ENCODE measurements around the gene ALG14. TPM values are rescaled to one million over a fixed set of nuclear protein-coding genes. Genes with fewer than 3 reads are reported as not detected.
A peak's percentile ranks its signal among the peaks of the same experiment; 100 is the strongest.

Gene ALG14
- total and polyA plus RNA-seq, 7 donors = 0.55 to 2.7 (median 1.8) TPM

DNA sequence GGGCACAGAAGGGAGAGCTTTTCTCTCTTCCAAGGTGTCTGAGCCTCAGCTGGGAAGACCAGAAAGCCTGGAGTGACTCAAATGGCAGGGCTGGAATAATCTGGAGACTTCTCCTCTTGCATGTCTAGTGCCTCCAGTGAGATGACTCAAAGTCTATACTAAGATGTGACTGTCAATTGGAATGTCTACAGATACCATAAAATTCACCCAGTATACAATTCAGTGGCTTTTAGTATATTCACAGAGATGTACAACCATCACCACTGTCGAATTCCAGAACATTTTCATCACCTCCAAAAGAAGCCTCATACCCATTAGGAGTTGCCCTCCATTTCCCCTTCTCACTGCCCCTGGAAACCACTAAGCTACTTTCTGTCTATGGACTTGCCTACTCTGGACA lies 97.9 kb downstream of the ALG14 start:
- TF ChIP-seq POLR2AphosphoS5 (IDR thresholded peaks at IDR 0.05) = no peak
- no peak for TF ChIP-seq POLR2A (IDR thresholded peaks at IDR 0.05)
- no peak for TF ChIP-seq EP300 (IDR thresholded peaks at IDR 0.05)
- no peak for TF ChIP-seq CTCF (IDR thresholded peaks at IDR 0.05)
- intact Hi-C loops (cut with DNase I) = no loop called here
- DNase-seq = no peak
- H3K4me3 ChIP-seq = no peak overlapping the region
- H3K9me3 ChIP-seq = no peaks in the 10 kb centered on the region
- H3K27ac ChIP-seq = peak overlapping the region in 1 of 4 donors; percentile 54
- 85 to 89% methylated on average over 1 of the region's 1 CpG for WGBS, 2 donors
- H3K27me3 ChIP-seq = no peaks in the 10 kb centered on the region
- H3K4me1 ChIP-seq = no peaks in the 10 kb centered on the region
- no peaks in the 10 kb centered on the region for H3K36me3 ChIP-seq

DNA sequence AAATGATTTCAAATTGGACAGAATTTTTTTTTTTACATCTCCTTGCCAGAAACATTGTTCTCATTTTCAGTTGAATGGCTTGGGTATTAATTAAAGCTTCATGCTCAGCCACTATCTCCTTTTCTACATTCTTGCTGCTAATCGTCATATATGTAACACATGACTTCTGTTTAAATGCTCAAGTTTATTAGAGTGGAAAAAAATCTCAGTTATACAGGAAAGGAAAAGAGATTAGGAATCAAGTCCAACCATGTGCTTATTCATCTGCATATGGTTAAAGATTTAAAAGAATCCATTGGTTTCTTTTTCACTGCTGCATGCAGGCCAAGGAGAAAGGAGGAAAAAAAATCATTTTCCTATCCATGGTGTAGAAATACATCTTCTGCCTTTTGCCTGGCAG lies 98.5 kb downstream of the ALG14 start:
- H3K4me3 ChIP-seq = no peak overlapping the region
- no peaks in the 10 kb centered on the region for H3K9me3 ChIP-seq
- intact Hi-C loops (cut with DNase I) = no loop called here
- no peaks in the 10 kb centered on the region for H3K27me3 ChIP-seq
- no peaks in the 10 kb centered on the region for H3K4me1 ChIP-seq
- WGBS, 2 donors = 66 to 79% methylated on average over 1 of the region's 1 CpG
- no peak for DNase-seq
- no peaks in the 10 kb centered on the region for H3K36me3 ChIP-seq
- TF ChIP-seq CTCF (IDR thresholded peaks at IDR 0.05) (no peak), POLR2AphosphoS5 (IDR thresholded peaks at IDR 0.05) (no peak)
- H3K27ac ChIP-seq = peak overlapping the region in 2 of 4 donors; percentile 4 to 54

GRCh38 chr1:94973309-94973922 lies 99.3 kb downstream of the ALG14 start:
- H3K27ac ChIP-seq = peak overlapping the region; percentile 4 to 54 (median 31)
- intact Hi-C loops (cut with DNase I) = no loop called here

DNA sequence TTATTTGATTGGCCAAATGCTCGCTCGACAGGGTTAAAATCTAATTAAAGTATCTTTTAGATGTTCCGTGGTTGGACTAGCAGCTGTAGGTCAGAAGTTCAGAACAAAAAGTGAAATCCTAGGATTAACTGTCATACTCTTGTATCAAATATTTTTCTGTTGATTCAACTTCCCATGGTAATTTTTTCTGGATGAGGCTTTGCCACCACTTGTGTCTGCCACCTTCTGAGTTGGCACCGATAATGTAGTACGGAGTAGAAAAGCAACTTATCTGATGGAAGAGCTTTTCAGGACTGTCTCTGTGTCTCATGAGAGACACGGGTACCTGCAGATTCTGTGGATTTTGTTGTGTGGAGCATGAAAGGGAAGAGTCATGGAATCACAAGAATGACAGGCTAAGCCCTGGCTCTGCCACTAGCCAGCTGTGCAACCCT lies 101.2 kb downstream of the ALG14 start:
- H3K27ac ChIP-seq = peak overlapping the region in 1 of 4 donors; percentile 13
- no peaks in the 10 kb centered on the region for H3K36me3 ChIP-seq
- no peaks in the 10 kb centered on the region for H3K9me3 ChIP-seq
- DNase-seq = no peak
- intact Hi-C loops (cut with DNase I) = no loop called here
- H3K27me3 ChIP-seq = no peaks in the 10 kb centered on the region
- H3K4me1 ChIP-seq = no peaks in the 10 kb centered on the region
- no peak overlapping the region for H3K4me3 ChIP-seq
- 76 to 86% methylated on average over 6 of the region's 6 CpGs for WGBS, 2 donors
- TF ChIP-seq EP300 (IDR thresholded peaks at IDR 0.05) (no peak), CTCF (IDR thresholded peaks at IDR 0.05) (no peak), POLR2A (IDR thresholded peaks at IDR 0.05) (no peak), POLR2AphosphoS5 (IDR thresholded peaks at IDR 0.05) (no peak)

More at GRCh38 chr1:94973309-94973922, 99.3 kb downstream of the ALG14 start:
- no peak for TF ChIP-seq CTCF (IDR thresholded peaks at IDR 0.05)
- DNase-seq = no peak
- no peaks in the 10 kb centered on the region for H3K36me3 ChIP-seq
- 88 to 93% methylated on average over 8 of the region's 8 CpGs for WGBS, 2 donors
- H3K4me3 ChIP-seq = no peak overlapping the region
- no peaks in the 10 kb centered on the region for H3K27me3 ChIP-seq
- H3K4me1 ChIP-seq = no peaks in the 10 kb centered on the region
- H3K9me3 ChIP-seq = no peaks in the 10 kb centered on the region

- Histone ChIP-seq H3K27me3 (no peaks in the 10 kb centered on the region), H3K36me3 (no peaks in the 10 kb centered on the region), H3K4me3 (no peak overlapping the region), H3K9me3 (no peaks in the 10 kb centered on the region), H3K27ac (peak overlapping the region in 2 of 4 donors; percentile 13 to 37), H3K4me1 (no peaks in the 10 kb centered on the region)
- TF ChIP-seq POLR2A (IDR thresholded peaks at IDR 0.05) (no peak), POLR2AphosphoS5 (IDR thresholded peaks at IDR 0.05) (no peak), CTCF (IDR thresholded peaks at IDR 0.05) (no peak), EP300 (IDR thresholded peaks at IDR 0.05) (no peak)
- 91 to 93% methylated on average over 2 of the region's 2 CpGs for WGBS, 2 donors
- no peak for DNase-seq
- intact Hi-C loops (cut with DNase I) = no loop called here
Observed at GRCh38 chr1:94970783-94971182, 102.0 kb downstream of the ALG14 start.
